Measurements from ENCODE around the gene SEC23IP. TPM values are rescaled to one million over a fixed set of nuclear protein-coding genes. Genes with fewer than 3 reads are reported as not detected.
"Not testable (repeated sequence)": the region's sequence is repeated elsewhere in the genome, so short reads cannot be mapped to it uniquely, and the experiment has no call there.

The SEC23IP gene
- total RNA-seq, 1 experiment from 2014 or later = 116 TPM

DNA sequence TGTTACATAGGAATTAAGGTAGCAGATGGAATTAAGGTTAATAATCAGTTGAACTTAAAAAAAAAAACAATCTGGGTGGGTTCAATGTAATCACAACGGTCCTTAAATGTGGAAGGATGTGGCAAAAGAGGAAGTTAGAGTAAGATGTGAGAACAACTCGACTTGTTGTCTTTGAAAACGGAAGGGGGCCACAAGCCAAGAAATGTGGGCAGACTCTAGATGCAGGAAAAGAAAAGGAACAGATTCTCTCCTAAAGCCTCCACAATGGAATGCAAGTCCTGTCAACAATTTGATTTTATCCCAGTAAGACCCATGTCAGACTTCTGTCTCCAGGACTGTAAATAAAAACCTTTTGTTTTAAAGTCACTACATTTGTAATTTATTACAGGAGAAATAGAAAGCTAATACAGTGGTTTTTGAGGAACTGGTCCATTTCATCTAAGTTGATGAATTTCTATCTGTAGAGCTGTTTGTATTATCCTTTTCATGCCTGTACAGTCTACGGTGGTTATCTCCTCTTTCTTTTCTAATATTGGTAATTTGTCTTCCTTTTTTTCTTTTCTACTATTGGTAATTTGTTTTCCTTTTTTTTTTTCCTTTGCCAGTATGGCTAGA, 28.5 kb upstream of the SEC23IP start:
- Mint-ChIP-seq H3K9me3 (ENCODE audit: unreplicated experiment) (no peaks in the 10 kb centered on the region), H3K27ac (ENCODE audit: unreplicated experiment) (no peak overlapping the region), H3K4me1 (ENCODE audit: low read depth, unreplicated experiment) (peaks cover 24% of the 10 kb centered on the region), H3K36me3 (ENCODE audit: insufficient read depth, unreplicated experiment) (peaks cover 25% of the 10 kb centered on the region), H3K4me3 (ENCODE audit: unreplicated experiment) (no peak overlapping the region), H3K27me3 (ENCODE audit: insufficient read depth, unreplicated experiment) (no peaks in the 10 kb centered on the region)
- Histone ChIP-seq H3K4me3 (ENCODE audit: low read depth, low read length) (no peak overlapping the region), H3K27me3 (replicated peaks; ENCODE audit: control insufficient read depth, insufficient read depth, low read length) (no peaks in the 10 kb centered on the region), H3K36me3 (ENCODE audit: control insufficient read depth, insufficient read depth, low read length) (no peaks in the 10 kb centered on the region), H3K9me3 (no peaks in the 10 kb centered on the region), H3K4me1 (peaks cover 8% of the 10 kb centered on the region)
- intact Hi-C loops (cut with micrococcal nuclease; ENCODE audit: unreplicated experiment) = no loop called here
- DNase-seq = no peak
- BruUV-seq (replicated peaks) = no TSS peak
- TF ChIP-seq, protein P1, sequence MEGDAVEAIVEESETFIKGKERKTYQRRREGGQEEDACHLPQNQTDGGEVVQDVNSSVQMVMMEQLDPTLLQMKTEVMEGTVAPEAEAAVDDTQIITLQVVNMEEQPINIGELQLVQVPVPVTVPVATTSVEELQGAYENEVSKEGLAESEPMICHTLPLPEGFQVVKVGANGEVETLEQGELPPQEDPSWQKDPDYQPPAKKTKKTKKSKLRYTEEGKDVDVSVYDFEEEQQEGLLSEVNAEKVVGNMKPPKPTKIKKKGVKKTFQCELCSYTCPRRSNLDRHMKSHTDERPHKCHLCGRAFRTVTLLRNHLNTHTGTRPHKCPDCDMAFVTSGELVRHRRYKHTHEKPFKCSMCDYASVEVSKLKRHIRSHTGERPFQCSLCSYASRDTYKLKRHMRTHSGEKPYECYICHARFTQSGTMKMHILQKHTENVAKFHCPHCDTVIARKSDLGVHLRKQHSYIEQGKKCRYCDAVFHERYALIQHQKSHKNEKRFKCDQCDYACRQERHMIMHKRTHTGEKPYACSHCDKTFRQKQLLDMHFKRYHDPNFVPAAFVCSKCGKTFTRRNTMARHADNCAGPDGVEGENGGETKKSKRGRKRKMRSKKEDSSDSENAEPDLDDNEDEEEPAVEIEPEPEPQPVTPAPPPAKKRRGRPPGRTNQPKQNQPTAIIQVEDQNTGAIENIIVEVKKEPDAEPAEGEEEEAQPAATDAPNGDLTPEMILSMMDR (IDR thresholded peaks at IDR 0.05; ENCODE audit: insufficient read depth in 1 of 2, low read depth in 1 of 2, low read length in 1 of 2, severe bottlenecking in 1 of 2, unreplicated experiment in 1 of 2) = no peak
- ChIA-PET POLR2A (no interaction called here), CTCF (no interaction called here)

DNA sequence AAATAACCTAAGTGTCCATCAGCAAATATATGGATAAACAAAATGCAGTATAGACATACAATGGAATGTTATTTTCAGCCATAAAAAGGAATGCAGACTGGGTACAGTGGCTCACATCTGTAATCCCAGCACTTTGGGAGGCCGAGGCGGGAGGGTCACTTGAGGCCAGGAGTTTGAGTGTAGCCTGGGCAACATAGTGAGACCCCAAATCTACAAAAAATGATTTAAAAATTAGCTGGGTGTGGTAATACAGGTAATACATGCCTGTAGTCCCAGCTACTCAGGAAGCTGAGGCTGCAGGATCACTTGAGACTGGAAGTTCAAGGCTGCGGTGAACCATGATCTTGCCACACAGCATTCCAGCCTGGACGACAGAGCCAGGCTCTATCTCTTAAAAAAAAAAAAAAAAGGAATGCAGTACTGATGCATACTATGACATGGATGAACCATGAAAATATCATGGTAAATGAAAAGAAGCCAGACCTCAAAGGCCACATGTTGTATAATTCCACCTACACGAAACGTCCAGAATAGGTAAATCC, 26.8 kb upstream of the SEC23IP start:
- DNase-seq = no peak
- Mint-ChIP-seq H3K9me3 (ENCODE audit: unreplicated experiment) (no peaks in the 10 kb centered on the region), H3K27ac (ENCODE audit: unreplicated experiment) (peak overlapping the region; percentile 13), H3K4me3 (ENCODE audit: unreplicated experiment) (no peak overlapping the region), H3K4me1 (ENCODE audit: low read depth, unreplicated experiment) (peaks cover 15% of the 10 kb centered on the region), H3K27me3 (ENCODE audit: insufficient read depth, unreplicated experiment) (no peaks in the 10 kb centered on the region), H3K36me3 (ENCODE audit: insufficient read depth, unreplicated experiment) (peaks cover 27% of the 10 kb centered on the region)
- ChIA-PET CTCF (no interaction called here), POLR2A (no interaction called here)
- intact Hi-C loops (cut with micrococcal nuclease; ENCODE audit: unreplicated experiment) = no loop called here
- Histone ChIP-seq H3K4me1 (peaks cover 9% of the 10 kb centered on the region), H3K9me3 (no peaks in the 10 kb centered on the region), H3K4me3 (ENCODE audit: low read depth, low read length) (no peak overlapping the region), H3K27me3 (replicated peaks; ENCODE audit: control insufficient read depth, insufficient read depth, low read length) (no peaks in the 10 kb centered on the region), H3K36me3 (ENCODE audit: control insufficient read depth, insufficient read depth, low read length) (no peaks in the 10 kb centered on the region)
- BruUV-seq (replicated peaks) = no TSS peak
- TF ChIP-seq, protein P1 (IDR thresholded peaks at IDR 0.05; ENCODE audit: insufficient read depth in 1 of 2, low read depth in 1 of 2, low read length in 1 of 2, severe bottlenecking in 1 of 2, unreplicated experiment in 1 of 2) = no peak

DNA sequence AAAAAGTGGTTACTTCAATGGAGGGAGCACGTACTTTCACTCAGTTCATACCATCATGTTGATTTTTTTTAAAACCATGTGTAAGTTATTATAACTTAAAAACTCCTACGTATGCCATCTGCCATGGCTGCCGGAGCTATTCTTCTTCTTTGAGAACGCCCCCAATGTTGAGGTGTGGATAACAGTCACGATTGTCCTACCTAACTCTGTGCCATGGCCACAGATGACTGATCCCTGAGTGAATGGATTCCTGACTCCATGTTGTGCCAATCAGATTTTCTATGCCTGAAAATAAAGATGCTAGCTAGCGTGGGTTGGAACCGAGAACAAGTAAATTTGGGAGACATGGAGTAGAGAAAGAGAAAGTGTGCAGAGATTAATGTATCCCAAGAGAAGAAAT, 25.2 kb upstream of the SEC23IP start:
- Histone ChIP-seq H3K4me3 (ENCODE audit: low read depth, low read length) (no peak overlapping the region), H3K9me3 (no peaks in the 10 kb centered on the region), H3K36me3 (ENCODE audit: control insufficient read depth, insufficient read depth, low read length) (no peaks in the 10 kb centered on the region), H3K27me3 (replicated peaks; ENCODE audit: control insufficient read depth, insufficient read depth, low read length) (no peaks in the 10 kb centered on the region), H3K4me1 (peaks cover 14% of the 10 kb centered on the region)
- no peaks in the 10 kb centered on the region for H3K9me3 Mint-ChIP-seq (ENCODE audit: unreplicated experiment)
- DNase-seq = no peak
- intact Hi-C loops (cut with micrococcal nuclease; ENCODE audit: unreplicated experiment) = no loop called here
- ChIA-PET POLR2A (no interaction called here), CTCF (interaction anchor here (0.8 kb wide), 1 partner anchor 180 kb away, joined by 3 read pairs; no protein-coding TSS in a partner anchor)
- H3K36me3 Mint-ChIP-seq (ENCODE audit: insufficient read depth, unreplicated experiment) = peaks cover 27% of the 10 kb centered on the region
- no peaks in the 10 kb centered on the region for H3K27me3 Mint-ChIP-seq (ENCODE audit: insufficient read depth, unreplicated experiment)
- TF ChIP-seq, protein P1 (IDR thresholded peaks at IDR 0.05; ENCODE audit: insufficient read depth in 1 of 2, low read depth in 1 of 2, low read length in 1 of 2, severe bottlenecking in 1 of 2, unreplicated experiment in 1 of 2) = no peak
- H3K4me1 Mint-ChIP-seq (ENCODE audit: low read depth, unreplicated experiment) = peaks cover 15% of the 10 kb centered on the region
- H3K4me3 Mint-ChIP-seq (ENCODE audit: unreplicated experiment) = no peak overlapping the region
- BruUV-seq (replicated peaks) = no TSS peak
- H3K27ac Mint-ChIP-seq (ENCODE audit: unreplicated experiment) = no peak overlapping the region

DNA sequence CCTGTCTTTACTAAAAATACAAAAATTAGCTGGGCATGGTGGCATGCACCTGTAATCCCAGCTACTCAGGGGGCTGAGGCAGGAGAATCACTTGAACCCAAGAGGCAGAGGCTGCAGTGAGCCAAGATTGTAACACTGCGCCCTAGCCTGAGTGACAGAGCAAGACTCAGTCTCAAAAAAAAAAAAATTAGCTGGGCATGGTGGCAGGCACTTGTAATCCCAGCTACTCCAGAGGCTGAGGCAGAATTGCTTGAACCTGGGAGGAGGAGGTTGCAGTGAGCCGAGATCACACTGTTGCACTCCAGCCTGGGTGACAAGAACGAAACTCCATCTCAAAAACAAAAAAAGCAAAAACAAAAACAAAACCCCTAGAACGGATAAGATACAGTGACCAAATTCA, 23.1 kb upstream of the SEC23IP start:
- H3K27me3 ChIP-seq (replicated peaks; ENCODE audit: control insufficient read depth, insufficient read depth, low read length); H3K9me3 Mint-ChIP-seq (ENCODE audit: unreplicated experiment); H3K36me3 ChIP-seq (ENCODE audit: control insufficient read depth, insufficient read depth, low read length); H3K27me3 Mint-ChIP-seq (ENCODE audit: insufficient read depth, unreplicated experiment); H3K4me3 Mint-ChIP-seq (ENCODE audit: unreplicated experiment); H3K9me3 ChIP-seq; BruUV-seq (replicated peaks); CTCF ChIA-PET; H3K27ac Mint-ChIP-seq (ENCODE audit: unreplicated experiment); intact Hi-C loops (cut with micrococcal nuclease; ENCODE audit: unreplicated experiment); DNase-seq; H3K4me3 ChIP-seq (ENCODE audit: low read depth, low read length); POLR2A ChIA-PET: not testable (repeated sequence)
- H3K4me1 ChIP-seq = peaks cover 14% of the 10 kb centered on the region
- Mint-ChIP-seq H3K36me3 (ENCODE audit: insufficient read depth, unreplicated experiment) (peaks cover 36% of the 10 kb centered on the region), H3K4me1 (ENCODE audit: low read depth, unreplicated experiment) (peaks cover 23% of the 10 kb centered on the region)
